AG10803 (cell line): Measurements from ENCODE around the gene SAMD15.
"Not testable (repeated sequence)": the region's sequence is repeated elsewhere in the genome, so short reads cannot be mapped to it uniquely, and the experiment has no call there.

ENCODE experiments used
- DNase-seq: peaks from one replicate; pipeline ENCODE4 v3.0.0; 2010; ENCODE audit warnings: low read depth
- H3K4me3 ChIP-seq: 2 replicates; pipeline ENCODE4 v1.5.1; 2011; ENCODE audit warnings: mild to moderate bottlenecking, low read length, control low read depth
- CTCF ChIP-seq: conservative IDR thresholded peaks from 2 replicates; pipeline ENCODE4 v1.5.1; 2011; ENCODE audit warnings: mild to moderate bottlenecking, low read length, control low read depth, inconsistent platforms

The SAMD15 gene

GRCh38 chr14:77376771-77377501, at the start of gene SAMD15, which contains the start of gene TMED8:
SAMD15 (plus strand) TSS chr14:77377379; CDS start chr14:77377419, 40 bp downstream.
TMED8 (minus strand) TSS chr14:77377094; CDS start chr14:77377053, 41 bp downstream.
- DNase-seq, result peak; percentile 81
- peak; percentile 26 for TF ChIP-seq CTCF
- peak within 1 kb of the TSS; percentile 93 for H3K4me3 ChIP-seq

GRCh38 chr14:77329872-77330271, 47.3 kb upstream of the SAMD15 start:
- DNase-seq, result no peak
- H3K4me3 ChIP-seq, result no peak overlapping the region
- no peak for TF ChIP-seq CTCF

- no peak overlapping the region for H3K4me3 ChIP-seq
- no peak for DNase-seq
- no peak for TF ChIP-seq CTCF
These were observed 41.6 kb upstream of the SAMD15 start for GRCh38 chr14:77335576-77335975.

- not testable (repeated sequence) for H3K4me3 ChIP-seq, DNase-seq
These were observed 39.9 kb upstream of the SAMD15 start for GRCh38 chr14:77337255-77337654.

GRCh38 chr14:77337880-77338279, 39.3 kb upstream of the SAMD15 start:
- no peak overlapping the region for H3K4me3 ChIP-seq
- TF ChIP-seq CTCF, result no peak
- no peak for DNase-seq

- TF ChIP-seq CTCF, result no peak
- no peak overlapping the region for H3K4me3 ChIP-seq
- no peak for DNase-seq
These were observed 38.9 kb upstream of the SAMD15 start for GRCh38 chr14:77338302-77338701.

- no peak overlapping the region for H3K4me3 ChIP-seq
- peak; percentile 55 for DNase-seq
- TF ChIP-seq CTCF, result no peak
These were observed 37.8 kb upstream of the SAMD15 start for GRCh38 chr14:77339407-77339806.
